OCI-LY1 (cell line): ENCODE measurements around the gene WNT7B.

Experiments used
- CTCF ChIP-seq: fragments of 200-600 bp; sonication (generic), shearing (Covaris generic); IDR thresholded peaks from 2 replicates; pipeline ENCODE4 v1.5.1; 2017; ENCODE audit warnings: mild to moderate bottlenecking, antibody characterized with exemption, low read length, moderate library complexity, mixed read lengths
- EZH2 ChIP-seq: fragments of 200-600 bp; sonication (generic), shearing (Covaris generic); IDR thresholded peaks from 2 replicates; pipeline ENCODE4 v1.8.0; 2017; ENCODE audit warnings: borderline replicate concordance, mixed run types, mild to moderate bottlenecking, antibody characterized with exemption, low read length, moderate library complexity, mixed read lengths

- no peak for TF ChIP-seq CTCF
- no peak for TF ChIP-seq EZH2
Observed at GRCh38 chr22:45966320-45966894, 10.6 kb downstream of the WNT7B start.
